GM12878 (cell line): ENCODE data around the gene ATP2A2.

Experiments used
- ATF7 ChIP-seq: fragments of 450-650 bp; IDR thresholded peaks from 2 replicates; pipeline ENCODE4 v1.6.1; 2016; ENCODE audit warnings: low read depth, mild to moderate bottlenecking
- CTCF ChIP-seq, 3 experiments: IDR thresholded peaks in 2 of 3; conservative IDR thresholded peaks in 1 of 3; 2 replicates each; pipeline ENCODE4 v1.5.1; 2011; ENCODE audit warnings: low read depth in 3 of 3, low read length in 3 of 3, mild to moderate bottlenecking in 3 of 3, control low read depth in 2 of 3, moderate library complexity in 2 of 3, inconsistent platforms in 1 of 3, mixed read lengths in 1 of 3; ENCODE audit not compliant: control insufficient read depth in 2 of 3, insufficient read depth in 1 of 3; ENCODE audit errors: extremely low read depth in 1 of 3
- FOXM1 ChIP-seq: IDR thresholded peaks from 2 replicates; pipeline ENCODE4 v1.6.1; 2012; ENCODE audit warnings: low read depth, mild to moderate bottlenecking, inconsistent platforms, low read length, moderate library complexity
- GABPA ChIP-seq: IDR thresholded peaks from 2 replicates; pipeline ENCODE4 v1.6.1; 2014; ENCODE audit warnings: antibody characterized with exemption, low read depth, mild to moderate bottlenecking, inconsistent platforms
- HCFC1 ChIP-seq: fragments of 150-350 bp; IDR thresholded peaks from 2 replicates; pipeline ENCODE4 v1.6.1; 2014; ENCODE audit warnings: low read length
- IRF3 ChIP-seq: fragments of 450-650 bp; IDR thresholded peaks from 2 replicates; pipeline ENCODE4 v1.6.1; 2014; ENCODE audit warnings: mild to moderate bottlenecking
- LARP7 ChIP-seq: fragments of 450-650 bp; IDR thresholded peaks from 2 replicates; pipeline ENCODE4 v1.6.1; 2017; ENCODE audit warnings: mild to moderate bottlenecking
- NBN ChIP-seq: fragments of 450-650 bp; IDR thresholded peaks from 2 replicates; pipeline ENCODE4 v1.6.1; 2016
- PAX5 ChIP-seq: IDR thresholded peaks from 2 replicates; pipeline ENCODE4 v1.6.1; 2011; ENCODE audit warnings: low read depth, low read length, borderline replicate concordance
- POLR2A ChIP-seq: IDR thresholded peaks from 2 replicates; pipeline ENCODE4 v1.6.1; 2011; ENCODE audit warnings: low read depth, mild to moderate bottlenecking, low read length
- TF ChIP-seq, protein P1 (sequence below): IDR thresholded peaks from 2 replicates; pipeline ENCODE4 v1.6.1; 2011; ENCODE audit warnings: low read depth, low read length, improper control_type of control experiment, borderline replicate concordance
- TF ChIP-seq, protein P2 (sequence below): IDR thresholded peaks from 2 replicates; pipeline ENCODE4 v1.6.1; 2012; ENCODE audit warnings: mild to moderate bottlenecking, low read depth, low read length
- TF ChIP-seq, protein P3 (sequence below): fragments of 450-650 bp; formaldehyde crosslinking; IDR thresholded peaks from 2 replicates; pipeline ENCODE4 v1.4.0; 2020; ENCODE audit warnings: mild to moderate bottlenecking, moderate library complexity

DNA sequence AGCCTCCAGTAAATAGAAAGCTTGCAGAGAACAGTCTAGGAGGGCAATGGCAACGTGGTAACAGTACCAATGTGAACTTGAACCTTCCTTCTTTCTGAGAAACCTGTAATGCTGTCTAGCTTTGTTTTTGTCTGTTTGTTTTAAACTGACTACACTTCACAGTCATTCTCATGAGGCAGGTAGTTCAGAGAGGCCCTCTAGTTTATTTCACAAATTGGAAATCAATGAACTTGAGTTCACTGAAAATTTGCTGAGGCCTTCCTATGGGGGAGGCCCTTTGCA, 2.9 kb upstream of the ATP2A2 start:
- TF ChIP-seq, protein P1, sequence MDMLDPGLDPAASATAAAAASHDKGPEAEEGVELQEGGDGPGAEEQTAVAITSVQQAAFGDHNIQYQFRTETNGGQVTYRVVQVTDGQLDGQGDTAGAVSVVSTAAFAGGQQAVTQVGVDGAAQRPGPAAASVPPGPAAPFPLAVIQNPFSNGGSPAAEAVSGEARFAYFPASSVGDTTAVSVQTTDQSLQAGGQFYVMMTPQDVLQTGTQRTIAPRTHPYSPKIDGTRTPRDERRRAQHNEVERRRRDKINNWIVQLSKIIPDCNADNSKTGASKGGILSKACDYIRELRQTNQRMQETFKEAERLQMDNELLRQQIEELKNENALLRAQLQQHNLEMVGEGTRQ, result no peak
- TF ChIP-seq PAX5, result no peak
- TF ChIP-seq, protein P2, sequence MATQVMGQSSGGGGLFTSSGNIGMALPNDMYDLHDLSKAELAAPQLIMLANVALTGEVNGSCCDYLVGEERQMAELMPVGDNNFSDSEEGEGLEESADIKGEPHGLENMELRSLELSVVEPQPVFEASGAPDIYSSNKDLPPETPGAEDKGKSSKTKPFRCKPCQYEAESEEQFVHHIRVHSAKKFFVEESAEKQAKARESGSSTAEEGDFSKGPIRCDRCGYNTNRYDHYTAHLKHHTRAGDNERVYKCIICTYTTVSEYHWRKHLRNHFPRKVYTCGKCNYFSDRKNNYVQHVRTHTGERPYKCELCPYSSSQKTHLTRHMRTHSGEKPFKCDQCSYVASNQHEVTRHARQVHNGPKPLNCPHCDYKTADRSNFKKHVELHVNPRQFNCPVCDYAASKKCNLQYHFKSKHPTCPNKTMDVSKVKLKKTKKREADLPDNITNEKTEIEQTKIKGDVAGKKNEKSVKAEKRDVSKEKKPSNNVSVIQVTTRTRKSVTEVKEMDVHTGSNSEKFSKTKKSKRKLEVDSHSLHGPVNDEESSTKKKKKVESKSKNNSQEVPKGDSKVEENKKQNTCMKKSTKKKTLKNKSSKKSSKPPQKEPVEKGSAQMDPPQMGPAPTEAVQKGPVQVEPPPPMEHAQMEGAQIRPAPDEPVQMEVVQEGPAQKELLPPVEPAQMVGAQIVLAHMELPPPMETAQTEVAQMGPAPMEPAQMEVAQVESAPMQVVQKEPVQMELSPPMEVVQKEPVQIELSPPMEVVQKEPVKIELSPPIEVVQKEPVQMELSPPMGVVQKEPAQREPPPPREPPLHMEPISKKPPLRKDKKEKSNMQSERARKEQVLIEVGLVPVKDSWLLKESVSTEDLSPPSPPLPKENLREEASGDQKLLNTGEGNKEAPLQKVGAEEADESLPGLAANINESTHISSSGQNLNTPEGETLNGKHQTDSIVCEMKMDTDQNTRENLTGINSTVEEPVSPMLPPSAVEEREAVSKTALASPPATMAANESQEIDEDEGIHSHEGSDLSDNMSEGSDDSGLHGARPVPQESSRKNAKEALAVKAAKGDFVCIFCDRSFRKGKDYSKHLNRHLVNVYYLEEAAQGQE, result no peak
- TF ChIP-seq, protein P3, sequence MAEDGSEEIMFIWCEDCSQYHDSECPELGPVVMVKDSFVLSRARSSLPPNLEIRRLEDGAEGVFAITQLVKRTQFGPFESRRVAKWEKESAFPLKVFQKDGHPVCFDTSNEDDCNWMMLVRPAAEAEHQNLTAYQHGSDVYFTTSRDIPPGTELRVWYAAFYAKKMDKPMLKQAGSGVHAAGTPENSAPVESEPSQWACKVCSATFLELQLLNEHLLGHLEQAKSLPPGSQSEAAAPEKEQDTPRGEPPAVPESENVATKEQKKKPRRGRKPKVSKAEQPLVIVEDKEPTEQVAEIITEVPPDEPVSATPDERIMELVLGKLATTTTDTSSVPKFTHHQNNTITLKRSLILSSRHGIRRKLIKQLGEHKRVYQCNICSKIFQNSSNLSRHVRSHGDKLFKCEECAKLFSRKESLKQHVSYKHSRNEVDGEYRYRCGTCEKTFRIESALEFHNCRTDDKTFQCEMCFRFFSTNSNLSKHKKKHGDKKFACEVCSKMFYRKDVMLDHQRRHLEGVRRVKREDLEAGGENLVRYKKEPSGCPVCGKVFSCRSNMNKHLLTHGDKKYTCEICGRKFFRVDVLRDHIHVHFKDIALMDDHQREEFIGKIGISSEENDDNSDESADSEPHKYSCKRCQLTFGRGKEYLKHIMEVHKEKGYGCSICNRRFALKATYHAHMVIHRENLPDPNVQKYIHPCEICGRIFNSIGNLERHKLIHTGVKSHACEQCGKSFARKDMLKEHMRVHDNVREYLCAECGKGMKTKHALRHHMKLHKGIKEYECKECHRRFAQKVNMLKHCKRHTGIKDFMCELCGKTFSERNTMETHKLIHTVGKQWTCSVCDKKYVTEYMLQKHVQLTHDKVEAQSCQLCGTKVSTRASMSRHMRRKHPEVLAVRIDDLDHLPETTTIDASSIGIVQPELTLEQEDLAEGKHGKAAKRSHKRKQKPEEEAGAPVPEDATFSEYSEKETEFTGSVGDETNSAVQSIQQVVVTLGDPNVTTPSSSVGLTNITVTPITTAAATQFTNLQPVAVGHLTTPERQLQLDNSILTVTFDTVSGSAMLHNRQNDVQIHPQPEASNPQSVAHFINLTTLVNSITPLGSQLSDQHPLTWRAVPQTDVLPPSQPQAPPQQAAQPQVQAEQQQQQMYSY (CRISPR knock-in tag), result no peak
- no peak for TF ChIP-seq CTCF (IDR thresholded peaks at IDR 0.05 in 2 of 3, conservative IDR thresholded peaks at IDR 0.05 in 1 of 3; ENCODE audit: control insufficient read depth in 2 of 3, extremely low read depth in 1 of 3, insufficient read depth in 1 of 3, low read depth in 3 of 3, low read length in 3 of 3)
- no peak for TF ChIP-seq LARP7
- TF ChIP-seq NBN, result no peak
- no peak for TF ChIP-seq POLR2A
- TF ChIP-seq HCFC1, result no peak
- TF ChIP-seq IRF3, result no peak
- TF ChIP-seq ATF7, result no peak
- no peak for TF ChIP-seq FOXM1
- TF ChIP-seq GABPA, result no peak
